HCT116 (cell line): Measurements from ENCODE around the gene LPCAT2. TPM values are rescaled to one million over a fixed set of nuclear protein-coding genes. Genes with fewer than 3 reads are reported as not detected.

ENCODE experiments used
- ATAC-seq: fragments of 200-7000 bp; cut with Tn5 transposase; 2 replicates; pipeline ENCODE4 v1.9.1; 2020; ENCODE audit warnings: mild to moderate bottlenecking, moderate library complexity
- BruUV-seq: library from RNA; stranded (reverse); fragments of 400-500 nt; replicated peaks from 2 replicates; lab custom pipeline; 2021; lab: Mats Ljungman, UMichigan
- CTCF ChIA-PET: fragments of 300-600 bp; sonication (Branson Sonifier 250); formaldehyde crosslinking; loops from one replicate; lab custom pipeline; 2021; ENCODE audit warnings: antibody characterized with exemption; lab: Charles Lee
- POLR2A ChIA-PET: fragments of 300-600, 350-600 bp; sonication (Branson Sonifier 250); formaldehyde crosslinking; loops from one replicate; lab custom pipeline; 2021; ENCODE audit warnings: antibody characterized with exemption; lab: Charles Lee
- RAD21 ChIA-PET, 2 experiments: fragments of 300-600 bp; sonication (Branson Sonifier 250); formaldehyde crosslinking; loops; one replicate each; lab custom pipeline; 2023; ENCODE audit warnings: low total read pairs in 2 of 2; ENCODE audit not compliant: uncharacterized antibody in 2 of 2, unreplicated experiment in 2 of 2, low non-redundant PET in 1 of 2; lab: Charles Lee
- DNase-seq: peaks from one replicate; pipeline ENCODE4 v3.0.0-alpha.2; 2010; ENCODE audit warnings: low read depth, low spot score
- H2AFZ ChIP-seq: fragments of 200-600 bp; shearing (Covaris generic), sonication (generic); 2 replicates; pipeline ENCODE4 v1.6.1; 2017; ENCODE audit warnings: low read depth, mixed run types, mixed read lengths, antibody characterized with exemption, low read length; ENCODE audit not compliant: poor library complexity, severe bottlenecking
- H3K27ac ChIP-seq: 2 replicates; pipeline ENCODE4 v1.5.1; 2012; ENCODE audit warnings: low read depth, low read length
- H3K27me3 ChIP-seq: fragments of 200-600 bp; sonication (generic); 2 replicates; pipeline ENCODE4 v1.6.1; 2016; ENCODE audit warnings: mixed run types, low read length, mixed read lengths; ENCODE audit not compliant: insufficient read depth
- H3K36me3 ChIP-seq, 2 experiments: fragments of 200-500 bp in 1 of 2; fragments of 200-600 bp in 1 of 2; sonication (Bioruptor generic) in 1 of 2; sonication (generic) in 1 of 2; 2 replicates each; pipeline versions ENCODE4 v1.5.1 to v1.6.1; 2014 to 2016; ENCODE audit warnings: low read length in 2 of 2, inconsistent platforms in 1 of 2, mixed read lengths in 1 of 2, mixed run types in 1 of 2; ENCODE audit not compliant: insufficient read depth in 2 of 2, control insufficient read depth in 1 of 2
- H3K4me1 ChIP-seq, 2 experiments: fragments of 200-600 bp in 1 of 2; sonication (generic) in 1 of 2; 2 replicates each; pipeline versions ENCODE4 v1.5.1 to v1.6.1; 2012 to 2017; ENCODE audit warnings: low read length in 2 of 2, inconsistent platforms in 1 of 2, mild to moderate bottlenecking in 1 of 2, mixed read lengths in 1 of 2, mixed run types in 1 of 2, moderate library complexity in 1 of 2; ENCODE audit not compliant: insufficient read depth in 2 of 2, control insufficient read depth in 1 of 2
- H3K4me2 ChIP-seq: fragments of 200-600 bp; sonication (generic); 2 replicates; pipeline ENCODE4 v1.6.1; 2017; ENCODE audit warnings: mixed run types, low read length, mixed read lengths
- H3K4me3 ChIP-seq, 2 experiments: fragments of 200-600 bp in 1 of 2; sonication (generic) in 1 of 2; replicated peaks in 1 of 2; 2 replicates each; pipeline ENCODE4 v1.5.1; 2011 to 2016; ENCODE audit warnings: low read length in 2 of 2, control low read depth in 1 of 2, low read depth in 1 of 2, mild to moderate bottlenecking in 1 of 2, mixed read lengths in 1 of 2, mixed run types in 1 of 2
- H3K79me2 ChIP-seq: fragments of 200-600 bp; sonication (generic); 2 replicates; pipeline ENCODE4 v1.6.1; 2017; ENCODE audit warnings: mild to moderate bottlenecking, mixed run types, low read length, moderate library complexity, mixed read lengths; ENCODE audit not compliant: insufficient read depth
- H3K9ac ChIP-seq: fragments of 200-600 bp; sonication (generic); 2 replicates; pipeline ENCODE4 v1.6.1; 2016; ENCODE audit warnings: low read length, mixed read lengths
- H3K9me2 ChIP-seq: fragments of 200-600 bp; sonication (generic), shearing (Covaris generic); 2 replicates; pipeline ENCODE4 v1.6.1; 2017; ENCODE audit warnings: mixed run types, mild to moderate bottlenecking, moderate library complexity; ENCODE audit not compliant: insufficient read depth
- H3K9me3 ChIP-seq, 2 experiments: fragments of 200-500 bp in 1 of 2; fragments of 200-600 bp in 1 of 2; sonication (Bioruptor generic) in 1 of 2; sonication (generic) in 1 of 2; 2 replicates each; pipeline ENCODE4 v1.6.1; 2014 to 2017; ENCODE audit warnings: low read length in 2 of 2, mixed read lengths in 2 of 2, inconsistent platforms in 1 of 2, low read depth in 1 of 2, mild to moderate bottlenecking in 1 of 2, mixed run types in 1 of 2, moderate library complexity in 1 of 2; ENCODE audit not compliant: control insufficient read depth in 1 of 2, insufficient read depth in 1 of 2
- H4K20me1 ChIP-seq: fragments of 200-600 bp; sonication (generic), shearing (Covaris generic); 2 replicates; pipeline ENCODE4 v1.6.1; 2017; ENCODE audit warnings: mixed run types, mild to moderate bottlenecking, moderate library complexity; ENCODE audit not compliant: insufficient read depth
- ELF1 ChIP-seq: IDR thresholded peaks from 2 replicates; pipeline ENCODE4 v1.6.1; 2012; ENCODE audit warnings: low read depth, borderline replicate concordance
- FOSL1 ChIP-seq: IDR thresholded peaks from 2 replicates; pipeline ENCODE4 v1.6.1; 2012; ENCODE audit warnings: low read depth
- RAD21 ChIP-seq: IDR thresholded peaks from 2 replicates; pipeline ENCODE4 v1.6.1; 2012; ENCODE audit warnings: low read depth, mild to moderate bottlenecking
- SP1 ChIP-seq: IDR thresholded peaks from 2 replicates; pipeline ENCODE4 v1.6.1; 2012; ENCODE audit warnings: low read depth
- TCF7L2 ChIP-seq: IDR thresholded peaks from 2 replicates; pipeline ENCODE4 v1.7.0; 2011; ENCODE audit warnings: borderline replicate concordance, inconsistent platforms; ENCODE audit not compliant: insufficient read depth, insufficient read length; ENCODE audit errors: extremely low read depth
- intact Hi-C: fragments of 100-400 bp; cut with micrococcal nuclease; formaldehyde crosslinking; loops from 2 replicates; pipeline ENCODE4 v1.10.0; 2022
- total RNA-seq: library from RNA; stranded (reverse); gene quantifications from one replicate; pipeline ENCODE4 v1.2.1, GENCODE V29; 2021; ENCODE audit not compliant: unreplicated experiment
- TF ChIP-seq, protein P1 (sequence below): IDR thresholded peaks from 2 replicates; pipeline ENCODE4 v1.6.1; 2012
- TF ChIP-seq, protein P2 (sequence below), 3 experiments: fragments of 200-600 bp in 1 of 3; sonication (generic) in 1 of 3; IDR thresholded peaks in 2 of 3; conservative IDR thresholded peaks in 1 of 3; 2 replicates each; pipeline ENCODE4 v1.5.1; 2012 to 2017; ENCODE audit warnings: low read depth in 2 of 3, low read length in 2 of 3, antibody characterized with exemption in 1 of 3, borderline replicate concordance in 1 of 3, control low read depth in 1 of 3, mild to moderate bottlenecking in 1 of 3, mixed read lengths in 1 of 3, mixed run types in 1 of 3, moderate library complexity in 1 of 3; ENCODE audit not compliant: insufficient read depth in 1 of 3
- TF ChIP-seq, protein P3 (sequence below): IDR thresholded peaks from 2 replicates; pipeline ENCODE4 v1.6.1; 2012; ENCODE audit warnings: low read depth

The LPCAT2 gene
- total RNA-seq, 1 experiment from 2014 or later = 13.1 TPM

DNA sequence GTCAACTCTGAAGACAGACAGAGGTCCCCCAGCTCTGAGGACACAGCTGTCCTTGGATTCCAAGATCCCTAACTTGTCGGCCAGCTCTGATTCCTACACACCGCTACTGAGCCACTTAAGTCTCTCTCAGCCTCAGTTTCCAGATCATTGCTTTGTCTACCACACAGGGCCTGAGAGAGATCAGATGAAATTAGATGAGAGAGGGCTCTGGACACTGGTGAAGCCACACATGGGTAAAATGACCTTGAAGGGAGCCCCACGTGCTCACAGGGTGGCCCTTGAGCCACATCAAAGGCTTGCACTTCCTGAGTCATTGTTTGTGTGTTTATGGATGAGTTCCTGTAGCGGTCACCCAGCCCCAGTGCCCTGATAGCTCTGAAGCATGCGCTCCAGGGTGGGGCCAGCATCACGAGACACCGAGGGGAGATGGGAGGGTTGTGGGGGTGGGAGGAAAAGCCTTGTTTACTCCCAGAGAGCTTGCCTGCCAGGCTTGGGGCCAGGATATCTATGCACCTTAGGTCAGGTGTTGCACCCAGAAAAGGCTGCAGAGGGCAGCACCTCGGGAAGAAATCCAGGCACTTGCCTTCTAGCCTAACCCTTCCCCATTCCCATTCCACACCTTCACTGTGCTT, 114.2 kb downstream of the LPCAT2 start:
- BruUV-seq = no TSS peak
- POLR2A ChIA-PET = no interaction called here
- H3K9me2 ChIP-seq = no peaks in the 10 kb centered on the region
- DNase-seq = peak; percentile 15
- H3K9ac ChIP-seq = no peak overlapping the region
- no peaks in the 10 kb centered on the region for H3K79me2 ChIP-seq
- H3K4me2 ChIP-seq = peak overlapping the region; percentile 12; the same call in 1 of the 2 replicates
- ATAC-seq = peak; percentile 97
- peak; percentile 23; the same call in 1 of the 2 replicates for TF ChIP-seq FOSL1
- TF ChIP-seq SP1 = no peak
- no peak for TF ChIP-seq ELF1
- TF ChIP-seq RAD21 = peak; percentile 26; the same call in 1 of the 2 replicates
- TF ChIP-seq TCF7L2 = peak; percentile 98
- TF ChIP-seq, protein P1, sequence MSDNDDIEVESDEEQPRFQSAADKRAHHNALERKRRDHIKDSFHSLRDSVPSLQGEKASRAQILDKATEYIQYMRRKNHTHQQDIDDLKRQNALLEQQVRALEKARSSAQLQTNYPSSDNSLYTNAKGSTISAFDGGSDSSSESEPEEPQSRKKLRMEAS = peak; percentile 45
- TF ChIP-seq, protein P2, sequence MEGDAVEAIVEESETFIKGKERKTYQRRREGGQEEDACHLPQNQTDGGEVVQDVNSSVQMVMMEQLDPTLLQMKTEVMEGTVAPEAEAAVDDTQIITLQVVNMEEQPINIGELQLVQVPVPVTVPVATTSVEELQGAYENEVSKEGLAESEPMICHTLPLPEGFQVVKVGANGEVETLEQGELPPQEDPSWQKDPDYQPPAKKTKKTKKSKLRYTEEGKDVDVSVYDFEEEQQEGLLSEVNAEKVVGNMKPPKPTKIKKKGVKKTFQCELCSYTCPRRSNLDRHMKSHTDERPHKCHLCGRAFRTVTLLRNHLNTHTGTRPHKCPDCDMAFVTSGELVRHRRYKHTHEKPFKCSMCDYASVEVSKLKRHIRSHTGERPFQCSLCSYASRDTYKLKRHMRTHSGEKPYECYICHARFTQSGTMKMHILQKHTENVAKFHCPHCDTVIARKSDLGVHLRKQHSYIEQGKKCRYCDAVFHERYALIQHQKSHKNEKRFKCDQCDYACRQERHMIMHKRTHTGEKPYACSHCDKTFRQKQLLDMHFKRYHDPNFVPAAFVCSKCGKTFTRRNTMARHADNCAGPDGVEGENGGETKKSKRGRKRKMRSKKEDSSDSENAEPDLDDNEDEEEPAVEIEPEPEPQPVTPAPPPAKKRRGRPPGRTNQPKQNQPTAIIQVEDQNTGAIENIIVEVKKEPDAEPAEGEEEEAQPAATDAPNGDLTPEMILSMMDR (IDR thresholded peaks at IDR 0.05 in 2 of 3, conservative IDR thresholded peaks at IDR 0.05 in 1 of 3; ENCODE audit: borderline replicate concordance in 1 of 3, insufficient read depth in 1 of 3, low read depth in 2 of 3, low read length in 2 of 3) = peak; percentile 36 to 68 (median 55); a peak in 5 of 6 replicates
- TF ChIP-seq, protein P3, sequence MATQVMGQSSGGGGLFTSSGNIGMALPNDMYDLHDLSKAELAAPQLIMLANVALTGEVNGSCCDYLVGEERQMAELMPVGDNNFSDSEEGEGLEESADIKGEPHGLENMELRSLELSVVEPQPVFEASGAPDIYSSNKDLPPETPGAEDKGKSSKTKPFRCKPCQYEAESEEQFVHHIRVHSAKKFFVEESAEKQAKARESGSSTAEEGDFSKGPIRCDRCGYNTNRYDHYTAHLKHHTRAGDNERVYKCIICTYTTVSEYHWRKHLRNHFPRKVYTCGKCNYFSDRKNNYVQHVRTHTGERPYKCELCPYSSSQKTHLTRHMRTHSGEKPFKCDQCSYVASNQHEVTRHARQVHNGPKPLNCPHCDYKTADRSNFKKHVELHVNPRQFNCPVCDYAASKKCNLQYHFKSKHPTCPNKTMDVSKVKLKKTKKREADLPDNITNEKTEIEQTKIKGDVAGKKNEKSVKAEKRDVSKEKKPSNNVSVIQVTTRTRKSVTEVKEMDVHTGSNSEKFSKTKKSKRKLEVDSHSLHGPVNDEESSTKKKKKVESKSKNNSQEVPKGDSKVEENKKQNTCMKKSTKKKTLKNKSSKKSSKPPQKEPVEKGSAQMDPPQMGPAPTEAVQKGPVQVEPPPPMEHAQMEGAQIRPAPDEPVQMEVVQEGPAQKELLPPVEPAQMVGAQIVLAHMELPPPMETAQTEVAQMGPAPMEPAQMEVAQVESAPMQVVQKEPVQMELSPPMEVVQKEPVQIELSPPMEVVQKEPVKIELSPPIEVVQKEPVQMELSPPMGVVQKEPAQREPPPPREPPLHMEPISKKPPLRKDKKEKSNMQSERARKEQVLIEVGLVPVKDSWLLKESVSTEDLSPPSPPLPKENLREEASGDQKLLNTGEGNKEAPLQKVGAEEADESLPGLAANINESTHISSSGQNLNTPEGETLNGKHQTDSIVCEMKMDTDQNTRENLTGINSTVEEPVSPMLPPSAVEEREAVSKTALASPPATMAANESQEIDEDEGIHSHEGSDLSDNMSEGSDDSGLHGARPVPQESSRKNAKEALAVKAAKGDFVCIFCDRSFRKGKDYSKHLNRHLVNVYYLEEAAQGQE = no peak
- TF ChIP-seq, all 23 proteins: peak for 5
- RAD21 ChIA-PET = no interaction called here
- H3K9me3 ChIP-seq = no peaks in the 10 kb centered on the region
- intact Hi-C loops = loop anchor here (5.0 kb wide), 1 partner anchor 79 kb away; no protein-coding TSS in a partner anchor
- H4K20me1 ChIP-seq = no peaks in the 10 kb centered on the region
- H3K27me3 ChIP-seq = 0 out of 2 replicates have a peak, but pooled peaks cover 5% of the 10 kb centered on the region
- no peaks in the 10 kb centered on the region for H3K36me3 ChIP-seq
- H2AFZ ChIP-seq = no peak overlapping the region
- no peak overlapping the region for H3K27ac ChIP-seq
- H3K4me1 ChIP-seq = peaks cover 0 to 10% of the 10 kb centered on the region in 2 experiments; a peak in 3 of 4 replicates
- CTCF ChIA-PET = interaction anchor here (0.9 to 1.2 kb wide), 2 partner anchors 18 to 158 kb away, joined by 3 to 4 read pairs; no protein-coding TSS in a partner anchor
- no peak overlapping the region for H3K4me3 ChIP-seq
